MM.1S (cell line): ENCODE measurements around the gene SLC28A1.

Source experiments
- DNase-seq: peaks from one replicate; pipeline ENCODE4 v3.0.0-alpha.2; 2015
- H2AFZ ChIP-seq: fragments of 300-600 bp; sonication (generic); 2 replicates; pipeline ENCODE4 v1.6.0; 2016; ENCODE audit warnings: antibody characterized with exemption, low read length
- H3F3A ChIP-seq: fragments of 300-600 bp; sonication (generic); 2 replicates; pipeline ENCODE4 v1.6.1; 2016; ENCODE audit warnings: mild to moderate bottlenecking, antibody characterized with exemption, low read length, moderate library complexity, mixed read lengths; ENCODE audit not compliant: insufficient read depth
- H3K27ac ChIP-seq: fragments of 300-600 bp; sonication (generic); 2 replicates; pipeline ENCODE4 v1.5.1; 2016; ENCODE audit warnings: mild to moderate bottlenecking, low read length
- H3K27me3 ChIP-seq: fragments of 300-600 bp; sonication (generic); replicated peaks from 2 replicates; pipeline ENCODE4 v1.6.0; 2016; ENCODE audit warnings: low read length; ENCODE audit not compliant: insufficient read depth
- H3K36me3 ChIP-seq: fragments of 300-600 bp; sonication (generic); replicated peaks from 2 replicates; pipeline ENCODE4 v1.6.1; 2016; ENCODE audit warnings: mild to moderate bottlenecking, low read length, mixed read lengths; ENCODE audit not compliant: insufficient read depth
- H3K4me1 ChIP-seq: fragments of 300-600 bp; sonication (generic); 2 replicates; pipeline ENCODE4 v1.6.1; 2016; ENCODE audit warnings: low read length, mixed read lengths
- H3K4me2 ChIP-seq: fragments of 300-600 bp; sonication (generic); 2 replicates; pipeline ENCODE4 v1.6.0; 2016; ENCODE audit warnings: low read depth, low read length
- H3K4me3 ChIP-seq: fragments of 300-600 bp; sonication (generic); 2 replicates; pipeline ENCODE4 v1.5.1; 2016; ENCODE audit warnings: low read length, mixed read lengths
- H3K79me2 ChIP-seq: fragments of 300-600 bp; sonication (generic); 2 replicates; pipeline ENCODE4 v1.6.1; 2016; ENCODE audit warnings: mixed run types, low read length, mixed read lengths
- H3K9ac ChIP-seq: fragments of 300-600 bp; sonication (generic); 2 replicates; pipeline ENCODE4 v1.6.1; 2016; ENCODE audit warnings: low read length, mixed read lengths
- H3K9me2 ChIP-seq: fragments of 300-600 bp; sonication (generic); replicated peaks from 2 replicates; pipeline ENCODE4 v1.6.1; 2016; ENCODE audit warnings: mild to moderate bottlenecking, low read length, mixed read lengths; ENCODE audit not compliant: insufficient read depth
- H3K9me3 ChIP-seq: fragments of 300-600 bp; sonication (generic); replicated peaks from 2 replicates; pipeline ENCODE4 v1.6.1; 2016; ENCODE audit warnings: mild to moderate bottlenecking, low read length, mixed read lengths; ENCODE audit not compliant: insufficient read depth
- H4K20me1 ChIP-seq: fragments of 300-600 bp; sonication (generic); 2 replicates; pipeline ENCODE4 v1.6.1; 2016; ENCODE audit warnings: mild to moderate bottlenecking, low read length, moderate library complexity, mixed read lengths; ENCODE audit not compliant: insufficient read depth
- EZH2 ChIP-seq: fragments of 300-600 bp; sonication (generic); optimal IDR thresholded peaks from 2 replicates; pipeline ENCODE3; 2017; ENCODE audit warnings: low read depth, mild to moderate bottlenecking, antibody characterized with exemption, low read length, mixed read lengths
- EZH2phosphoT487 ChIP-seq: fragments of 300-600 bp; sonication (generic); IDR thresholded peaks from 2 replicates; pipeline ENCODE4 v1.6.1; 2018; ENCODE audit warnings: antibody characterized with exemption, low read length
- TF ChIP-seq, protein P1 (sequence below): fragments of 300-600 bp; sonication (generic); IDR thresholded peaks from 2 replicates; pipeline ENCODE4 v1.5.1; 2016; ENCODE audit warnings: antibody characterized with exemption, low read length, mixed read lengths

The SLC28A1 gene

DNA sequence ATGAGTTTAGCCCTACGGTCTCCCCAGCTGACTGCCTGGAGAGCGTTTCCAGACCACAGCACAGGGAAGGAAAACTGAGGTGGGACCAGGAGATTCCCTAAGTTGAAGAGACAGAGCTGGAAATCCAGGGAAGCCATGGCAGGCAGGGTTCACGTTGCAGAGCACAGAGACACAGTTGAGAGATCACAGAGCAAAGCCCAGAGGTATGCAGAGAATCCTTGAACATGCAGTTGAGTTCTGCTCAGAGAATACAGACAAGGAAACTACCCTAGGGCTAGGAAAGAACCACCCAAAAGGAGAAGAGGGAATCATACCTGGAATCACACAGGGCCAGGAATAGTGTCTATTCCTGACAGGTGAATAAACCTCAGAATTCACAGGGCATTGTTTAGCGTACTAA lies 14.3 kb downstream of the SLC28A1 start:
- Histone ChIP-seq H3K4me2 (no peak overlapping the region), H3K9me2 (no peaks in the 10 kb centered on the region), H3K9ac (no peak overlapping the region)

DNA sequence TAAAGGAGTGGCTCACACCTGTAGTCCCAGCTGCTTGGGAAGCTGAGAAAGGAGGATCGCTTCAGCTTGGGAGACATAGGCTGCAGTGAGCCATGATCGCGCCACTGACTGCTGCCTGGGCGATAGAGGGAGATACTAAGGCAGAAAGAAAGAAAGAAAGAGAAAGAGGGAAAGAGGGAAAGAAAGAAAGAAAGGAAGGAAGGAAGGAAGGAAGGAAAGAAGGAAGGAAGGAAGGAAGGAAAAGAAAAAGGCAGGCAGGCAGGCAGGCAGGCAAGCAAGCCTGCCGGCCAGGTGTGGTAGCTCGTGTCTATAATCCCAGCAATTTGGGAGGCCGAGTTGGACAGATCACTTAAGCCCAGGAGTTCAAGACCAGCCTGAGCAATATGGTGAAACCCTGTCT lies 15.3 kb downstream of the SLC28A1 start:
- DNase-seq = no peak

More for the DNA sequence above, 14.3 kb downstream of the SLC28A1 start:
- Histone ChIP-seq H3K4me3 (no peak overlapping the region), H3K36me3 (no peaks in the 10 kb centered on the region), H3K4me1 (no peaks in the 10 kb centered on the region), H2AFZ (no peak overlapping the region), H3F3A (no peaks in the 10 kb centered on the region), H3K27ac (no peak overlapping the region), H3K27me3 (no peaks in the 10 kb centered on the region), H3K79me2 (no peaks in the 10 kb centered on the region), H3K9me3 (no peaks in the 10 kb centered on the region), H4K20me1 (no peaks in the 10 kb centered on the region)
- no peak for DNase-seq
- TF ChIP-seq EZH2 = no peak
- TF ChIP-seq, protein P1, sequence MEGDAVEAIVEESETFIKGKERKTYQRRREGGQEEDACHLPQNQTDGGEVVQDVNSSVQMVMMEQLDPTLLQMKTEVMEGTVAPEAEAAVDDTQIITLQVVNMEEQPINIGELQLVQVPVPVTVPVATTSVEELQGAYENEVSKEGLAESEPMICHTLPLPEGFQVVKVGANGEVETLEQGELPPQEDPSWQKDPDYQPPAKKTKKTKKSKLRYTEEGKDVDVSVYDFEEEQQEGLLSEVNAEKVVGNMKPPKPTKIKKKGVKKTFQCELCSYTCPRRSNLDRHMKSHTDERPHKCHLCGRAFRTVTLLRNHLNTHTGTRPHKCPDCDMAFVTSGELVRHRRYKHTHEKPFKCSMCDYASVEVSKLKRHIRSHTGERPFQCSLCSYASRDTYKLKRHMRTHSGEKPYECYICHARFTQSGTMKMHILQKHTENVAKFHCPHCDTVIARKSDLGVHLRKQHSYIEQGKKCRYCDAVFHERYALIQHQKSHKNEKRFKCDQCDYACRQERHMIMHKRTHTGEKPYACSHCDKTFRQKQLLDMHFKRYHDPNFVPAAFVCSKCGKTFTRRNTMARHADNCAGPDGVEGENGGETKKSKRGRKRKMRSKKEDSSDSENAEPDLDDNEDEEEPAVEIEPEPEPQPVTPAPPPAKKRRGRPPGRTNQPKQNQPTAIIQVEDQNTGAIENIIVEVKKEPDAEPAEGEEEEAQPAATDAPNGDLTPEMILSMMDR = no peak

DNA sequence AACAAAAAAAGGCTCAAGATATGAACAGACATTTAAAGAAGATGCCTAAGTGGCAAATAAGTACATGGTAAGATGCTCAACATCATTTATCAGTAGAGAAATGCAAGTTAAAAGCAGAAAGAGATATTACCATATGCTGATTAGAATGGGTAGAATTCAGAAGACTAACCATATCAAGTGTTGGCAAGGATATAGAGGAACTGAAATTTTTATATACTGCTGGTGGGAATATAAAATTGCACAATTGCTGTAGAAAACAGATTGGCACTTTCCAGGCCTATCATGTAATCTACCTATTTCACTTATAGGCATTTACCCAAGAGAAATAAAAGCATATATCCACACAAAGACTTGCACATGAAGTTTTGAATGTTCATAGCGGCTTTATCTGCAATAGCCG lies 17.1 kb downstream of the SLC28A1 start:
- Histone ChIP-seq H3K27me3 (no peaks in the 10 kb centered on the region), H3K9me2 (no peaks in the 10 kb centered on the region), H3F3A (no peaks in the 10 kb centered on the region), H3K79me2 (no peaks in the 10 kb centered on the region), H4K20me1 (no peaks in the 10 kb centered on the region), H3K4me1 (no peaks in the 10 kb centered on the region), H3K4me3 (no peak overlapping the region), H2AFZ (no peak overlapping the region), H3K36me3 (no peaks in the 10 kb centered on the region), H3K9ac (no peak overlapping the region), H3K4me2 (no peak overlapping the region), H3K9me3 (no peaks in the 10 kb centered on the region), H3K27ac (no peak overlapping the region)
- no peak for DNase-seq
- TF ChIP-seq, protein P1 = no peak
- TF ChIP-seq EZH2 (no peak), EZH2phosphoT487 (no peak)

More for the DNA sequence above, 15.3 kb downstream of the SLC28A1 start:
- Histone ChIP-seq H2AFZ (no peak overlapping the region), H3K27me3 (no peaks in the 10 kb centered on the region), H4K20me1 (no peaks in the 10 kb centered on the region), H3K79me2 (no peaks in the 10 kb centered on the region), H3K9me2 (no peaks in the 10 kb centered on the region), H3K9ac (no peak overlapping the region), H3K4me3 (no peak overlapping the region), H3F3A (no peaks in the 10 kb centered on the region), H3K27ac (no peak overlapping the region), H3K4me2 (no peak overlapping the region), H3K4me1 (no peaks in the 10 kb centered on the region), H3K36me3 (no peaks in the 10 kb centered on the region), H3K9me3 (no peaks in the 10 kb centered on the region)
- no peak for TF ChIP-seq EZH2phosphoT487
- TF ChIP-seq EZH2 = no peak
- TF ChIP-seq, protein P1 = no peak

DNA sequence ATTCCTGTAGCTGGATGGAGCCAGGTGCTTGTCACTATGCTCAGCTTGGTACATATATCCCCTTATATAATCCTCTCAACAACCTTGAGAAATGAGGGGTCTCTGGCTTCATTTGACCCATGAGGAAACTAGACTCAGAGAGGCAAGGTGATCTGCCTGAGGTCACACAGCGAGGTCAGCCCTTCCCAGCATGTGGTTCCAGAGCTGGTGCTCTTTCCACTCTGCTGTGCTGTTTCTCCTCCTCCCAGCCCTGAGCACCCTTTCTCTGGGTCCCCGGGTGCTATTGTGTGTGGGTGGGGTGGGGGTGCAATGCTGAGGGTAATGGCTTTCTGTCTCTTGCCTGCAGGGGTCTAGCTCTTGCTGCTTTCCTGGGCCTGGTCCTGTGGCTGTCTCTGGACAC lies 19.3 kb downstream of the SLC28A1 start:
- no peaks in the 10 kb centered on the region for H3K4me1 ChIP-seq
- no peak overlapping the region for H3K27ac ChIP-seq
- H3K79me2 ChIP-seq = no peaks in the 10 kb centered on the region
- H4K20me1 ChIP-seq = no peaks in the 10 kb centered on the region
- H3K9me2 ChIP-seq = no peaks in the 10 kb centered on the region
- TF ChIP-seq, protein P1 = no peak
- TF ChIP-seq EZH2 (no peak), EZH2phosphoT487 (no peak)
- H3K4me2 ChIP-seq = no peak overlapping the region
- DNase-seq = no peak
- H3K9ac ChIP-seq = no peak overlapping the region
- H2AFZ ChIP-seq = no peak overlapping the region
- H3K9me3 ChIP-seq = no peaks in the 10 kb centered on the region
- H3F3A ChIP-seq = no peaks in the 10 kb centered on the region
- no peak overlapping the region for H3K4me3 ChIP-seq
- H3K36me3 ChIP-seq = no peaks in the 10 kb centered on the region
- H3K27me3 ChIP-seq = no peaks in the 10 kb centered on the region
